ENCODE measurements around the gene RPN2. TPM values are rescaled to one million over a fixed set of nuclear protein-coding genes. Genes with fewer than 3 reads are reported as not detected.

RPN2 gene
- total and polyA plus RNA-seq, 4 donors, result 153 to 241 (median 177) TPM

DNA sequence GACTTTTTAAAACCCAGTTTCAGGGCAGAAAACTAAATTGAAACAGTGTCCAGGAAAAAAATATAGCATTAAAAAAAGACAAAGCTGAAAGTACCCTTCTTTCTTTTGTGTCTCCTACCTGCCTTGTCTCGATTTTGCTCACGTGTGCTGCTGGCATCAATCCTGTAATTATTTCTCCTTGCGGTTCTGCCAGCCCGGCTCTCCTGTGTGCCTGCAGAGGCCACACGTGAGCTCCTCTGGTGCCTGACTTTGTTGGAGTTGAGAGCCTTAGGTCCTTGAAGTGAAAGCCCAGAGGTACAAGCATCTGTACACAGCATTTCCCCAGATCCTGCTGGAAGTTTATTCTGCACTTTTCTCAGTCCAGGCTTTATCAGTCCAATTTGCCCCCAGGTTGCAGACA is 46.0 kb downstream of the RPN2 start:
- no peak overlapping the region for H3K9ac ChIP-seq (ENCODE audit: low read depth in 1 of 2, low read length in 2 of 2)
- H3K4me1 ChIP-seq (ENCODE audit: control insufficient read depth in 4 of 4, insufficient read depth in 4 of 4, low read length in 3 of 4), result no peaks in the 10 kb centered on the region
- H3K36me3 ChIP-seq (ENCODE audit: control insufficient read depth in 4 of 4, insufficient read depth in 3 of 4, low read depth in 1 of 4, low read length in 3 of 4), result peaks cover 6 to 71% (median 67%) of the 10 kb centered on the region in 4 donors
- no peaks in the 10 kb centered on the region for H3K27me3 ChIP-seq (ENCODE audit: control insufficient read depth in 4 of 4, insufficient read depth in 4 of 4, low read length in 3 of 4)
- TF ChIP-seq EGR1 (IDR thresholded peaks at IDR 0.05; ENCODE audit: low read depth in 2 of 2) (no peak), YY1 (IDR thresholded peaks at IDR 0.05) (no peak), FOXA2 (IDR thresholded peaks at IDR 0.05) (no peak), HNF4A (conservative IDR thresholded peaks at IDR 0.05) (no peak), HNF4G (IDR thresholded peaks at IDR 0.05) (no peak)
- TF ChIP-seq, protein P1, sequence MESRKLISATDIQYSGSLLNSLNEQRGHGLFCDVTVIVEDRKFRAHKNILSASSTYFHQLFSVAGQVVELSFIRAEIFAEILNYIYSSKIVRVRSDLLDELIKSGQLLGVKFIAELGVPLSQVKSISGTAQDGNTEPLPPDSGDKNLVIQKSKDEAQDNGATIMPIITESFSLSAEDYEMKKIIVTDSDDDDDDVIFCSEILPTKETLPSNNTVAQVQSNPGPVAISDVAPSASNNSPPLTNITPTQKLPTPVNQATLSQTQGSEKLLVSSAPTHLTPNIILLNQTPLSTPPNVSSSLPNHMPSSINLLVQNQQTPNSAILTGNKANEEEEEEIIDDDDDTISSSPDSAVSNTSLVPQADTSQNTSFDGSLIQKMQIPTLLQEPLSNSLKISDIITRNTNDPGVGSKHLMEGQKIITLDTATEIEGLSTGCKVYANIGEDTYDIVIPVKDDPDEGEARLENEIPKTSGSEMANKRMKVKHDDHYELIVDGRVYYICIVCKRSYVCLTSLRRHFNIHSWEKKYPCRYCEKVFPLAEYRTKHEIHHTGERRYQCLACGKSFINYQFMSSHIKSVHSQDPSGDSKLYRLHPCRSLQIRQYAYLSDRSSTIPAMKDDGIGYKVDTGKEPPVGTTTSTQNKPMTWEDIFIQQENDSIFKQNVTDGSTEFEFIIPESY (IDR thresholded peaks at IDR 0.05), result no peak
- WGBS, result 94% methylated on average over 5 of the region's 5 CpGs
- DNase-seq (ENCODE audit: low spot score), result no peak
- H3K4me3 ChIP-seq (ENCODE audit: low read depth in 1 of 3, low read length in 3 of 3), result no peak overlapping the region
- no peak overlapping the region for H3K27ac ChIP-seq (ENCODE audit: low read depth in 1 of 2, low read length in 2 of 2)
- no peaks in the 10 kb centered on the region for H3K9me3 ChIP-seq (ENCODE audit: control insufficient read depth in 4 of 4, low read length in 3 of 4)

DNA sequence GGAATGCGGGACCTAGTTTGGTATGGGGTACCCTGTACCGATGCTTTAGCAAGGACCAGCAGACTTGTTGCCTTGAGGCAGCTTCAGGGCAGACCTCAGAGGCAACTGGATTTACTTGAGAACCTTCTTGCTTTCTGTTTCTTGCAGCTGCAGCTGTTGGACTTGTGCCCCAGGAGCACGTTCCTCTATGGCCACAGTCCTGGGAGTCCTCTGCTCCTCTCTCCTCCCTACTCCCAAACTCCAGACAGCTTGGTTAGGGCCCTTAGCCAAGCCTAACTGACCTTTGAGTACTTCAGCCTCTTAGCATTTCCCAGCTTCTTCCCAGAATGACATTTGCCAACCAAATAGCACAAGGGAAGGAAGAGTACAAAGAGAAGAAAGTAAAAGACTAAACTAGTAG is 47.8 kb downstream of the RPN2 start:
- 91% methylated on average over 3 of the region's 3 CpGs for WGBS
- peak; percentile 72 for TF ChIP-seq NR2F2 (IDR thresholded peaks at IDR 0.05)
- TF ChIP-seq TAF1 (conservative IDR thresholded peaks at IDR 0.05), result no peak
- TF ChIP-seq, protein P2, sequence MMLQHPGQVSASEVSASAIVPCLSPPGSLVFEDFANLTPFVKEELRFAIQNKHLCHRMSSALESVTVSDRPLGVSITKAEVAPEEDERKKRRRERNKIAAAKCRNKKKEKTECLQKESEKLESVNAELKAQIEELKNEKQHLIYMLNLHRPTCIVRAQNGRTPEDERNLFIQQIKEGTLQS (IDR thresholded peaks at IDR 0.05), result no peak
- TF ChIP-seq EGR1 (IDR thresholded peaks at IDR 0.05; ENCODE audit: low read depth in 2 of 2), result no peak
- no peak for TF ChIP-seq SP1 (IDR thresholded peaks at IDR 0.05)
- TF ChIP-seq, protein P1 (IDR thresholded peaks at IDR 0.05), result no peak
- TF ChIP-seq GABPA (IDR thresholded peaks at IDR 0.05 in 1 of 2, conservative IDR thresholded peaks at IDR 0.05 in 1 of 2), result no peak
- no peak overlapping the region for H3K27ac ChIP-seq (ENCODE audit: low read depth in 1 of 2, low read length in 2 of 2)

DNA sequence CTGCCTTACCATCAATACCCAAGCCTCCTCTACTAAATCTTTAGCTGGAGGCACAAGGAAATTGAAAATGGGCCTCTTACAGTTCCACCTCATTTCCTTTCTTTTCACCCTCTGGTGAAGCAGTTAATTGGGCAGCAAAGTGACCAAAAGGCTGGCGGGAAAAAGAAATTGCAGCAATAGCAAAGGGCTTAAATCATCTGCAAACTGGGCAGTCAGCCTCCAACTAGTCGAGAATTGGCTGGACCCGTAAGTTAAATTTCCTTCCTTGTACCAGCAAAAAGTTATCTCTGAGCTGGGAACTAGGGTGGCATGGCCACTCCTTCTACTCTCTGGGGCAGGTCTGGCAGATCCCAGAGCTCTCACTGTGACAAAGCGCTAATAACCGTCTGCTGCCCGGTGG is 49.0 kb downstream of the RPN2 start:
- TF ChIP-seq FOXA2 (IDR thresholded peaks at IDR 0.05) (no peak), RXRA (IDR thresholded peaks at IDR 0.05) (no peak), HNF4G (IDR thresholded peaks at IDR 0.05) (no peak)
- WGBS, result 91% methylated on average over 6 of the region's 6 CpGs
- Histone ChIP-seq H3K36me3 (ENCODE audit: control insufficient read depth in 4 of 4, insufficient read depth in 3 of 4, low read depth in 1 of 4, low read length in 3 of 4) (peaks cover 4 to 92% (median 85%) of the 10 kb centered on the region in 4 donors), H3K4me1 (ENCODE audit: control insufficient read depth in 4 of 4, insufficient read depth in 4 of 4, low read length in 3 of 4) (no peaks in the 10 kb centered on the region), H3K9ac (ENCODE audit: low read depth in 1 of 2, low read length in 2 of 2) (no peak overlapping the region), H3K27me3 (ENCODE audit: control insufficient read depth in 4 of 4, insufficient read depth in 4 of 4, low read length in 3 of 4) (no peaks in the 10 kb centered on the region), H3K9me3 (ENCODE audit: control insufficient read depth in 4 of 4, low read length in 3 of 4) (no peaks in the 10 kb centered on the region), H3K4me3 (ENCODE audit: low read depth in 1 of 3, low read length in 3 of 3) (no peak overlapping the region), H3K27ac (ENCODE audit: low read depth in 1 of 2, low read length in 2 of 2) (no peak overlapping the region)
- no peak for DNase-seq (ENCODE audit: low spot score)

More for the DNA sequence above, 47.8 kb downstream of the RPN2 start:
- Histone ChIP-seq H3K9ac (ENCODE audit: low read depth in 1 of 2, low read length in 2 of 2) (no peak overlapping the region), H3K27me3 (ENCODE audit: control insufficient read depth in 4 of 4, insufficient read depth in 4 of 4, low read length in 3 of 4) (no peaks in the 10 kb centered on the region), H3K9me3 (ENCODE audit: control insufficient read depth in 4 of 4, low read length in 3 of 4) (no peaks in the 10 kb centered on the region), H3K4me3 (ENCODE audit: low read depth in 1 of 3, low read length in 3 of 3) (no peak overlapping the region), H3K4me1 (ENCODE audit: control insufficient read depth in 4 of 4, insufficient read depth in 4 of 4, low read length in 3 of 4) (no peaks in the 10 kb centered on the region), H3K36me3 (ENCODE audit: control insufficient read depth in 4 of 4, insufficient read depth in 3 of 4, low read depth in 1 of 4, low read length in 3 of 4) (peaks cover 5 to 85% (median 78%) of the 10 kb centered on the region in 4 donors)
- DNase-seq (ENCODE audit: low spot score), result no peak

All from liver (tissue), 9 donors.